Ammon's horn (tissue), 1 donor: ENCODE results near the gene COL5A1.
"Not testable (repeated sequence)": the region's sequence is repeated elsewhere in the genome, so short reads cannot be mapped to it uniquely, and the experiment has no call there.

Experiments
- DNase-seq: peaks from one replicate; pipeline ENCODE4 v3.0.0-alpha.2; 2016; ENCODE audit warnings: low spot score

COL5A1 gene

GRCh38 chr9:134657666-134658377 lies 16.2 kb downstream of the COL5A1 start:
- DNase-seq, result no peak

- DNase-seq, result no peak
Measured at GRCh38 chr9:134658378-134658955, 16.9 kb downstream of the COL5A1 start.

- no peak for DNase-seq
Measured at GRCh38 chr9:134659688-134660131, 18.1 kb downstream of the COL5A1 start.

- no peak for DNase-seq
Measured at GRCh38 chr9:134660407-134660806, 18.8 kb downstream of the COL5A1 start.

- DNase-seq, result no peak
Measured at GRCh38 chr9:134661299-134661698, 19.7 kb downstream of the COL5A1 start.

- no peak for DNase-seq
Measured at GRCh38 chr9:134661791-134662142, 20.2 kb downstream of the COL5A1 start.

GRCh38 chr9:134662143-134662876 lies 20.7 kb downstream of the COL5A1 start:
- no peak for DNase-seq

GRCh38 chr9:134663084-134663483 lies 21.5 kb downstream of the COL5A1 start:
- no peak for DNase-seq

GRCh38 chr9:134663753-134664415 lies 22.3 kb downstream of the COL5A1 start:
- no peak for DNase-seq

- no peak for DNase-seq
Measured at GRCh38 chr9:134664446-134664845, 22.8 kb downstream of the COL5A1 start.

- DNase-seq, result no peak
Measured at GRCh38 chr9:134666208-134666607, 24.6 kb downstream of the COL5A1 start.

GRCh38 chr9:134666831-134667230 lies 25.2 kb downstream of the COL5A1 start:
- no peak for DNase-seq

GRCh38 chr9:134668977-134669376 lies 27.4 kb downstream of the COL5A1 start:
- not testable (repeated sequence) for DNase-seq

- DNase-seq, result no peak
Measured at GRCh38 chr9:134669399-134669955, 27.9 kb downstream of the COL5A1 start.

GRCh38 chr9:134670042-134670525 lies 28.5 kb downstream of the COL5A1 start:
- no peak for DNase-seq

- DNase-seq, result no peak
Measured at GRCh38 chr9:134670851-134671281, 29.3 kb downstream of the COL5A1 start.

- DNase-seq, result no peak
Measured at GRCh38 chr9:134671341-134672113, 29.9 kb downstream of the COL5A1 start.

GRCh38 chr9:134676361-134676760 lies 34.8 kb downstream of the COL5A1 start:
- DNase-seq, result no peak

- no peak for DNase-seq
Measured at GRCh38 chr9:134676886-134677285, 35.3 kb downstream of the COL5A1 start.

- DNase-seq, result no peak
Measured at GRCh38 chr9:134677743-134678142, 36.1 kb downstream of the COL5A1 start.

- no peak for DNase-seq
Measured at GRCh38 chr9:134678206-134678605, 36.6 kb downstream of the COL5A1 start.
